HepG2 (cell line): Measurements from ENCODE around the gene DNASE1L2. TPM values are rescaled to one million over a fixed set of nuclear protein-coding genes. Genes with fewer than 3 reads are reported as not detected.

Experiments
- BRF2 ChIP-seq: sonication (generic); formaldehyde crosslinking; IDR thresholded peaks from 2 replicates; pipeline ENCODE4 v1.8.1; 2022; ENCODE audit warnings: mild to moderate bottlenecking, missing genetic modification reagents
- CEBPG ChIP-seq: IDR thresholded peaks from 2 replicates; pipeline ENCODE4 v1.6.1; 2016
- CREB1 ChIP-seq, 2 experiments: fragments of 450-650 bp in 1 of 2; IDR thresholded peaks; 2 replicates each; pipeline ENCODE4 v1.6.1; 2016 to 2017; ENCODE audit warnings: control low read depth in 1 of 2, mild to moderate bottlenecking in 1 of 2, missing compliant biosample characterization in 1 of 2, missing genetic modification characterization in 1 of 2
- GMEB2 ChIP-seq: IDR thresholded peaks from 2 replicates; pipeline ENCODE4 v1.6.1; 2016; ENCODE audit warnings: missing biosample characterization, missing genetic modification reagents, low read depth
- HNRNPL ChIP-seq: fragments of 200-400 bp; formaldehyde crosslinking; IDR thresholded peaks from 2 replicates; pipeline ENCODE4 v1.6.1; 2017; ENCODE audit warnings: mild to moderate bottlenecking, low read depth, low read length
- JUN ChIP-seq: sonication (generic); formaldehyde crosslinking; IDR thresholded peaks from 2 replicates; pipeline ENCODE4 v1.4.0; 2020; ENCODE audit warnings: mild to moderate bottlenecking, missing genetic modification reagents
- JUND ChIP-seq: sonication (generic); formaldehyde crosslinking; IDR thresholded peaks from 2 replicates; pipeline ENCODE4 v1.8.0; 2022; ENCODE audit warnings: mild to moderate bottlenecking, missing genetic modification reagents
- NBN ChIP-seq: fragments of 450-650 bp; conservative IDR thresholded peaks from 2 replicates; pipeline ENCODE4 v1.6.1; 2017
- PTBP1 ChIP-seq: fragments of 200-400 bp; formaldehyde crosslinking; IDR thresholded peaks from 2 replicates; pipeline ENCODE4 v1.6.1; 2018; ENCODE audit warnings: low read length, low read depth; ENCODE audit not compliant: poor library complexity, severe bottlenecking
- SAFB2 ChIP-seq: sonication (generic); formaldehyde crosslinking; IDR thresholded peaks from 2 replicates; pipeline ENCODE4 v1.5.1; 2020; ENCODE audit warnings: missing genetic modification reagents, low read depth, mild to moderate bottlenecking, borderline replicate concordance
- SALL1 ChIP-seq: sonication (generic); formaldehyde crosslinking; IDR thresholded peaks from 2 replicates; pipeline ENCODE4 v1.8.0; 2022; ENCODE audit warnings: mild to moderate bottlenecking, missing genetic modification reagents
- SCMH1 ChIP-seq: sonication (generic); formaldehyde crosslinking; IDR thresholded peaks from 2 replicates; pipeline ENCODE4 v1.9.0; 2021; ENCODE audit warnings: missing genetic modification reagents, mild to moderate bottlenecking, borderline replicate concordance
- TBX2 ChIP-seq: sonication (generic); formaldehyde crosslinking; IDR thresholded peaks from 2 replicates; pipeline ENCODE4 v1.5.0; 2020; ENCODE audit warnings: missing genetic modification reagents, mild to moderate bottlenecking, borderline replicate concordance
- TFDP2 ChIP-seq: sonication (generic); formaldehyde crosslinking; IDR thresholded peaks from 2 replicates; pipeline ENCODE4 v1.4.0; 2020; ENCODE audit warnings: missing genetic modification reagents
- THAP11 ChIP-seq: IDR thresholded peaks from 2 replicates; pipeline ENCODE4 v1.6.1; 2016; ENCODE audit warnings: missing biosample characterization, missing genetic modification reagents
- TP53 ChIP-seq: sonication (generic); formaldehyde crosslinking; conservative IDR thresholded peaks from 2 replicates; pipeline ENCODE4 v1.4.0; 2020; ENCODE audit warnings: missing genetic modification reagents
- ZNF17 ChIP-seq: sonication (generic); formaldehyde crosslinking; IDR thresholded peaks from 2 replicates; pipeline ENCODE4 v1.5.0; 2020; ENCODE audit warnings: mild to moderate bottlenecking, missing genetic modification reagents
- ZNF230 ChIP-seq: sonication (generic); formaldehyde crosslinking; IDR thresholded peaks from 2 replicates; pipeline ENCODE4 v1.4.0; 2020; ENCODE audit warnings: mild to moderate bottlenecking, missing genetic modification reagents
- ZNF281 ChIP-seq: sonication (generic); formaldehyde crosslinking; IDR thresholded peaks from 2 replicates; pipeline ENCODE4 v1.4.0; 2020; ENCODE audit warnings: missing genetic modification reagents, borderline replicate concordance
- ZNF382 ChIP-seq: sonication (generic); formaldehyde crosslinking; IDR thresholded peaks from 2 replicates; pipeline ENCODE4 v1.5.0; 2020; ENCODE audit warnings: missing genetic modification reagents, mild to moderate bottlenecking, borderline replicate concordance
- ZNF589 ChIP-seq: sonication (generic); formaldehyde crosslinking; conservative IDR thresholded peaks from 2 replicates; pipeline ENCODE4 v1.8.0; 2022; ENCODE audit warnings: mild to moderate bottlenecking, moderate library complexity, missing genetic modification reagents
- ZNF629 ChIP-seq: sonication (generic); formaldehyde crosslinking; conservative IDR thresholded peaks from 2 replicates; pipeline ENCODE4 v1.5.0; 2020; ENCODE audit warnings: missing genetic modification reagents
- ZNF652 ChIP-seq: IDR thresholded peaks from 2 replicates; pipeline ENCODE4 v1.6.1; 2016; ENCODE audit warnings: low read depth, borderline replicate concordance
- polyA plus RNA-seq, 8 experiments: library from polyadenylated mRNA; depleted of rRNA in 3 of 8; stranded (reverse) in 7 of 8; unstranded in 1 of 8; fragments of >200 nt; fragmentation: Illumina TruSeq in 4 of 8; extraction: Trizol in 4 of 8; gene quantifications; 2 replicates each; pipeline versions ENCODE4 v1.2.1 to v1.2.3, GENCODE V29; 2011 to 2016; ENCODE audit warnings: low read depth in 4 of 8, missing spikeins in 1 of 8, mixed read lengths in 1 of 8; ENCODE audit not compliant: insufficient read depth in 1 of 8
- total RNA-seq, 5 experiments: library from RNA; depleted of rRNA; stranded (reverse); fragments of >200 nt; fragmentation: Illumina TruSeq; extraction: Trizol; gene quantifications; 2 replicates each; pipeline ENCODE4 v1.2.3, GENCODE V29; 2016; ENCODE audit warnings: low read depth in 1 of 5

DNASE1L2 gene
- total and polyA plus RNA-seq, 2 of the 13 experiments (the other 11 are each of a cell fraction or from before 2014, with no cell fraction given), result 0.44 to 0.50 TPM

- TF ChIP-seq ZNF281 (CRISPR knock-in tag) (no peak; the same call in 1 of the 2 replicates), ZNF652 (peak; percentile 12; the same call in 1 of the 2 replicates), ZNF382 (CRISPR knock-in tag) (no peak), HNRNPL (peak; percentile 84), NBN (no peak), THAP11 (CRISPR knock-in tag) (peak; percentile 85), SCMH1 (no peak), GMEB2 (CRISPR knock-in tag) (no peak), JUN (CRISPR knock-in tag) (no peak), PTBP1 (peak; percentile 67), JUND (CRISPR knock-in tag) (no peak), SALL1 (CRISPR knock-in tag) (peak; percentile 71), TP53 (peak; percentile 55; the same call in 1 of the 2 replicates), TBX2 (CRISPR knock-in tag) (peak; percentile 92), CEBPG (peak; percentile 31; the same call in 1 of the 2 replicates), CREB1 (IDR thresholded peaks at IDR 0.05) (0 out of 2 replicates have a peak, but pooled peaks have one; percentile 18), CREB1 (CRISPR knock-in tag; IDR thresholded peaks at IDR 0.05) (peak; percentile 49; the same call in 1 of the 2 replicates), ZNF589 (CRISPR knock-in tag) (0 out of 2 replicates have a peak, but pooled peaks have one; percentile 46), ZNF230 (CRISPR knock-in tag) (no peak; the same call in 1 of the 2 replicates), ZNF17 (no peak), BRF2 (peak; percentile 93; the same call in 1 of the 2 replicates), ZNF629 (CRISPR knock-in tag) (peak; percentile 37; the same call in 1 of the 2 replicates), TFDP2 (CRISPR knock-in tag) (peak; percentile 83), SAFB2 (CRISPR knock-in tag) (peak; percentile 43; the same call in 1 of the 2 replicates)
Measured at GRCh38 chr16:2251296-2252111, 15.3 kb downstream of the DNASE1L2 start, which contains the start of gene ECI1 (continued).
